NCI-H1092 (cell line): ENCODE results near the gene CENPP.

ENCODE experiments used
- DNase-seq: peaks from one replicate; lab custom pipeline; 2025; lab: John Stamatoyannopoulos, UW

The CENPP gene

GRCh38 chr9:92482329-92482728 is 156.6 kb downstream of the CENPP start, which contains the start of gene ASPN:
Gene ASPN, minus strand, starts transcription at chr9:92482506.
- DNase-seq: no peak

GRCh38 chr9:92482805-92483204 is 157.1 kb downstream of the CENPP start:
- no peak for DNase-seq

- no peak for DNase-seq
These were observed 158.1 kb downstream of the CENPP start for GRCh38 chr9:92483627-92484545.

- no peak for DNase-seq
These were observed 158.8 kb downstream of the CENPP start for GRCh38 chr9:92484563-92484962.

- DNase-seq: no peak
These were observed 160.6 kb downstream of the CENPP start for GRCh38 chr9:92486371-92486770.

- DNase-seq: no peak
These were observed 163.2 kb downstream of the CENPP start for GRCh38 chr9:92488681-92489550.

- DNase-seq: no peak
These were observed 167.1 kb downstream of the CENPP start for GRCh38 chr9:92492781-92493401.

- no peak for DNase-seq
These were observed 168.1 kb downstream of the CENPP start for GRCh38 chr9:92493749-92494387.

- no peak for DNase-seq
These were observed 169.1 kb downstream of the CENPP start for GRCh38 chr9:92494856-92495255.

- DNase-seq: no peak
These were observed 170.8 kb downstream of the CENPP start for GRCh38 chr9:92496396-92497176.

GRCh38 chr9:92499701-92500100 is 173.9 kb downstream of the CENPP start:
- DNase-seq: no peak

GRCh38 chr9:92500725-92501124 is 175.0 kb downstream of the CENPP start:
- no peak for DNase-seq

- DNase-seq: no peak
These were observed 176.1 kb downstream of the CENPP start for GRCh38 chr9:92501671-92502393.

- DNase-seq: no peak
These were observed 177.4 kb downstream of the CENPP start for GRCh38 chr9:92503156-92503555.

- no peak for DNase-seq
These were observed 179.1 kb downstream of the CENPP start for GRCh38 chr9:92504881-92505280.

GRCh38 chr9:92506184-92506857 is 180.6 kb downstream of the CENPP start:
- DNase-seq: no peak

GRCh38 chr9:92507005-92507404 is 181.3 kb downstream of the CENPP start:
- DNase-seq: no peak

- no peak for DNase-seq
These were observed 181.7 kb downstream of the CENPP start for GRCh38 chr9:92507496-92507895.

- DNase-seq: no peak
These were observed 182.5 kb downstream of the CENPP start for GRCh38 chr9:92508018-92508820.
